ENCODE measurements around the gene MIEN1. TPM values are rescaled to one million over a fixed set of nuclear protein-coding genes. Genes with fewer than 3 reads are reported as not detected.
"Not testable (repeated sequence)": the region's sequence is repeated elsewhere in the genome, so short reads cannot be mapped to it uniquely, and the experiment has no call there.

The MIEN1 gene
- total RNA-seq, 2 experiments from 2014 or later: 30.7 to 33.3 TPM

GRCh38 chr17:39717660-39718059, 12.7 kb downstream of the MIEN1 start:
- Mint-ChIP-seq H3K27me3 (no peaks in the 10 kb centered on the region), H3K4me3 (no peak overlapping the region), H3K27ac (no peak overlapping the region), H3K36me3 (no peaks in the 10 kb centered on the region), H3K4me1 (peaks cover 2% of the 10 kb centered on the region), H3K9me3 (no peaks in the 10 kb centered on the region)
- DNase-seq: no peak

DNA sequence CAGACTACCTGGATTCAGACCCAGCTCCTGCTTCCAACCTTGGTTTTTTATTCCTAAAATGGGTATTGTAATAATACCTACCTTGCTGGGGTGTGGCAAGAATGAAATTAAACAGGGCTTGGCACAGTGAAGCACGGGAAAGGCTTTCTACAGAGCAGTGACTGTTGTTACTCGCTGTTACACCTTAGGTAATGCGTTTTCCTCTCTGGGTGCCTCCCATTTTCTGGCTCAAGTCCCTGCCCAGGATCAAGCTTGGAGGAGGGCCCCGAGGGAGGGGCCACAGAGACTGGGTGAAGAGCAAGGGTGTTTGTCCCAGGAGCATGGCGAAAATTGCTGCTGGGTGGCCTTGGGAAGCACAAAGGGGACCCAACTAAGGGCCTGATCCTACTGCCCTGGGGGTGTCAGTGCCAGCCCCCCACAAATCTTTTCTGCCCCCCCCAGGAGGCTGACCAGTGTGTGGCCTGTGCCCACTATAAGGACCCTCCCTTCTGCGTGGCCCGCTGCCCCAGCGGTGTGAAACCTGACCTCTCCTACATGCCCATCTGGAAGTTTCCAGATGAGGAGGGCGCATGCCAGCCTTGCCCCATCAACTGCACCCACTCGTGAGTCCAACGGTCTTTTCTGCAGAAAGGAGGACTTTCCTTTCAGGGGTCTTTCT, 13.3 kb downstream of the MIEN1 start:
- Mint-ChIP-seq H3K27ac (no peak overlapping the region), H3K36me3 (no peaks in the 10 kb centered on the region), H3K4me1 (peaks cover 2% of the 10 kb centered on the region), H3K4me3 (no peak overlapping the region), H3K9me3 (no peaks in the 10 kb centered on the region), H3K27me3 (no peaks in the 10 kb centered on the region)
- no peak for DNase-seq

DNA sequence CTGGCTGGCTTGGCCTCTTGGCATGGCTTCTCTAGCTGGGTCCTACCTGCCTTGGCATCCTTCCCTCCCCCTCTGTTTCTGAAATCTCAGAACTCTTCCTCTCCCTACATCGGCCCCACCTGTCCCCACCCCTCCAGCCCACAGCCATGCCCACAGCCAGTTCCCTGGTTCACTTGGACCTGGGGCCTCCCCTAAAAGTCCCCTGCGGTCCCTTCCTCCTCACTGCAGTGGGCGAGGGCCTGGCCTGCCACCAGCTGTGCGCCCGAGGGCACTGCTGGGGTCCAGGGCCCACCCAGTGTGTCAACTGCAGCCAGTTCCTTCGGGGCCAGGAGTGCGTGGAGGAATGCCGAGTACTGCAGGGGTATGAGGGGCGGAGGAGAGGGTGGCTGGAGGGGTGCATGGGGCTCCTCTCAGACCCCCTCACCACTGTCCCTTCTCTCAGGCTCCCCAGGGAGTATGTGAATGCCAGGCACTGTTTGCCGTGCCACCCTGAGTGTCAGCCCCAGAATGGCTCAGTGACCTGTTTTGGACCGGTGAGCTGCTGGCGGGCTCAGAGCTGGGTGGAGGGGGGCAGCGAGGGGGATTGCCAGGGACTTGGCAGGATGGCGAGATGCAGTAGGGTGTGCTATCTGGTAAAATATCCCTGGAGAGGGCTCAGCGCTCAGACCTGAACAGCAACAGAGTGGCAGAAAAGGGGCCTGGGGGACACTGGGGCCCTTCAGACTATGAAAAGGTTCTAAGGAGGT, 14.1 kb downstream of the MIEN1 start:
- H3K9me3 Mint-ChIP-seq: no peaks in the 10 kb centered on the region
- H3K36me3 Mint-ChIP-seq: no peaks in the 10 kb centered on the region
- peaks cover 2% of the 10 kb centered on the region for H3K4me1 Mint-ChIP-seq
- H3K27me3 Mint-ChIP-seq: no peaks in the 10 kb centered on the region
- DNase-seq: no peak
- no peak overlapping the region for H3K4me3 Mint-ChIP-seq
- no peak overlapping the region for H3K27ac Mint-ChIP-seq

GRCh38 chr17:39715375-39716072, 14.8 kb downstream of the MIEN1 start:
- H3K27me3 Mint-ChIP-seq: no peaks in the 10 kb centered on the region
- no peaks in the 10 kb centered on the region for H3K9me3 Mint-ChIP-seq
- H3K4me3 Mint-ChIP-seq: no peak overlapping the region
- H3K4me1 Mint-ChIP-seq: peaks cover 2% of the 10 kb centered on the region
- DNase-seq: no peak
- no peak overlapping the region for H3K27ac Mint-ChIP-seq
- H3K36me3 Mint-ChIP-seq: no peaks in the 10 kb centered on the region

GRCh38 chr17:39714234-39714633, 16.1 kb downstream of the MIEN1 start:
- Mint-ChIP-seq H3K4me1 (no peaks in the 10 kb centered on the region), H3K27ac (no peak overlapping the region), H3K27me3 (no peaks in the 10 kb centered on the region), H3K9me3 (no peaks in the 10 kb centered on the region), H3K36me3 (no peaks in the 10 kb centered on the region), H3K4me3 (no peak overlapping the region)
- DNase-seq: no peak

GRCh38 chr17:39711851-39712250, 18.5 kb downstream of the MIEN1 start:
- H3K27ac Mint-ChIP-seq: no peak overlapping the region

GRCh38 chr17:39711071-39711470, 19.3 kb downstream of the MIEN1 start:
- not testable (repeated sequence) for DNase-seq, H3K27ac Mint-ChIP-seq, H3K27me3 Mint-ChIP-seq, H3K36me3 Mint-ChIP-seq, H3K4me3 Mint-ChIP-seq, H3K4me1 Mint-ChIP-seq, H3K9me3 Mint-ChIP-seq

More at GRCh38 chr17:39711851-39712250, 18.5 kb downstream of the MIEN1 start:
- no peaks in the 10 kb centered on the region for H3K9me3 Mint-ChIP-seq
- H3K27me3 Mint-ChIP-seq: no peaks in the 10 kb centered on the region
- H3K36me3 Mint-ChIP-seq: no peaks in the 10 kb centered on the region
- DNase-seq: no peak
- H3K4me3 Mint-ChIP-seq: no peak overlapping the region
- H3K4me1 Mint-ChIP-seq: peaks cover 6% of the 10 kb centered on the region

DNA sequence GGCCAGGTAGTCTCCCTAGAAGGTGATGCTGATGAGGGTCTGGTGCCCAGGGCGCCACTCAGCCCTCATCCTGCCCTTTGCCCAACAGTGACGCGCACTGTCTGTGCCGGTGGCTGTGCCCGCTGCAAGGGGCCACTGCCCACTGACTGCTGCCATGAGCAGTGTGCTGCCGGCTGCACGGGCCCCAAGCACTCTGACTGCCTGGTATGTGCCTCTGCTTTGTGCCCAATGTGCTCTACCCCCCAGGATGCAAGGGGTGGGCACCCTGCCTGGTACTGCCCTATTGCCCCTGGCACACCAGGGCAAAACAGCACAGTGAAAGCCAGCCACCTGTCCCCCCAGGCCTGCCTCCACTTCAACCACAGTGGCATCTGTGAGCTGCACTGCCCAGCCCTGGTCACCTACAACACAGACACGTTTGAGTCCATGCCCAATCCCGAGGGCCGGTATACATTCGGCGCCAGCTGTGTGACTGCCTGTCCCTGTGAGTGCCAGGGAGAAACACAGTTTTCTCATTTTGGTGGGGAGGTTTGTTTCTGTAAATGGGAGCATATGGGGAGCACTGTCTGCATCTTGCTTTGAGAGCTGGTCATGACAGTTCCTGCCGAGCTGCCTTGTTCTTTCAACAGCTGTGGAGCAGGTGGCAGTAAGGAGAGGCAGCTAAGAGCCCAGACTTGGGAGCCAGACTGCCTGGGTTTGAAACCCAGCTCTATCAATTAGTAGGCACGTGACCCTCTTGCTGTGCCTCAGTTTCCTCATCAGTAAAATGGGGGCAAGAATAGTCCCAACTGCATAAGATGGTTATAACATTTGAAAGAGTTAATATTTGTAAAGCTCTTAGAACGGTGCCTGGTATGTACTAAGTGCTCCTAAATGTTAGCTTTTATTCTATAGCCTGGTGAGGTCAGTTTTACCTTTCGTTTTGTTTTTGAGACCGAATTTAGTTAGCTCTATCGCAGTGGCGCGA, 20.1 kb downstream of the MIEN1 start:
- no peaks in the 10 kb centered on the region for H3K9me3 Mint-ChIP-seq
- no peak overlapping the region for H3K27ac Mint-ChIP-seq

GRCh38 chr17:39709319-39709997, 20.9 kb downstream of the MIEN1 start:
- no peaks in the 10 kb centered on the region for H3K36me3 Mint-ChIP-seq
- no peaks in the 10 kb centered on the region for H3K27me3 Mint-ChIP-seq
- H3K9me3 Mint-ChIP-seq: no peaks in the 10 kb centered on the region
- H3K27ac Mint-ChIP-seq: no peak overlapping the region
- H3K4me1 Mint-ChIP-seq: peaks cover 8% of the 10 kb centered on the region
- H3K4me3 Mint-ChIP-seq: no peak overlapping the region
- DNase-seq: no peak

More for the DNA sequence above, 20.1 kb downstream of the MIEN1 start:
- no peak for DNase-seq
- Mint-ChIP-seq H3K4me1 (peaks cover 8% of the 10 kb centered on the region), H3K36me3 (no peaks in the 10 kb centered on the region), H3K4me3 (no peak overlapping the region), H3K27me3 (no peaks in the 10 kb centered on the region)

DNA sequence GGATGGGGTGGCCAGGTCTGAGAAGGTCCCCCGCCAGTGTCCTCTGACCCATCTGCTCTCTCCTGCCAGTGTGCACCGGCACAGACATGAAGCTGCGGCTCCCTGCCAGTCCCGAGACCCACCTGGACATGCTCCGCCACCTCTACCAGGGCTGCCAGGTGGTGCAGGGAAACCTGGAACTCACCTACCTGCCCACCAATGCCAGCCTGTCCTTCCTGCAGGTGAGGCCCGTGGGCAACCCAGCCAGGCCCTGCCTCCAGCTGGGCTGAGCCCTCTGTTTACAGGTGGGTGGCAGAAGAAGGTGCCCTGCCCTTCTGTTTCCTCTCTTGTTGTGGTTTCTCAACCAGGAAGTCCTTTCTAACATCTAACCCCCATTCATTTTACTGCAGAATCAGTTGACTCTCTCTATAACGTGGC, 23.4 kb downstream of the MIEN1 start:
- no peak for DNase-seq
- Mint-ChIP-seq H3K27me3 (peaks cover 6% of the 10 kb centered on the region), H3K4me1 (peaks cover 10% of the 10 kb centered on the region), H3K9me3 (no peaks in the 10 kb centered on the region), H3K27ac (peak overlapping the region; percentile 58), H3K4me3 (no peak overlapping the region), H3K36me3 (no peaks in the 10 kb centered on the region)

- no peak overlapping the region for H3K4me3 Mint-ChIP-seq
- no peak overlapping the region for H3K27ac Mint-ChIP-seq
- H3K27me3 Mint-ChIP-seq: peaks cover 12% of the 10 kb centered on the region
- no peaks in the 10 kb centered on the region for H3K9me3 Mint-ChIP-seq
- DNase-seq: no peak
- H3K4me1 Mint-ChIP-seq: peaks cover 10% of the 10 kb centered on the region
- no peaks in the 10 kb centered on the region for H3K36me3 Mint-ChIP-seq
Measured at GRCh38 chr17:39706383-39706782, 23.9 kb downstream of the MIEN1 start.

DNA sequence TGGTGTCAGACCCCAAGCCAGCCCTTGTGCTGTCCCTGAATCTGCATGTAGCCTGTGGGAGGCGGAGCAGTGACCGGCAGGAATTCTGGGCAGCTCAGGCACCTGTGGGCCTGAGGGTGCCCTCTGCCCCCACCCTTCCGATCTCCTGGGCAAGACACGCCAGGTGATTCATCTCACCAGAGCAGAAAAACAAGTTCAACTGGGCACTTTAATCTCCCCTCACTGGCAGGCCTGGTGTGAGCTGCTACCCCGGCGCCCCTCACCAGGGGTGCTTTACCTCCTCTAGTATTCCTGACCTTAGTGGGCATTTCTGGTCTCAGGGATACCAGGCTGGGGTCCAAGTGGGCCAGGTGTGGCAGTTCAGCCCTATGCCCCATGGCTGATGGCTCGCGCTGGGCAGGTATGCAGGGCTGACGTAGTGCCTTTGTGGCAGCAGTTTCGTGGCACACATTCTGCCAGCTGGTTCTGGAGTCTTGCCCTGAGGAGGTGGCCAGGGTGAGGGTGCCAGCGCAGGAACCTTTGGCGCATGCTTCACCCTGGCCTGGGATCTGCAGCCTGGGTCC, 24.5 kb downstream of the MIEN1 start:
- no peaks in the 10 kb centered on the region for H3K36me3 Mint-ChIP-seq
- H3K4me1 Mint-ChIP-seq: peaks cover 10% of the 10 kb centered on the region
- DNase-seq: no peak
- no peaks in the 10 kb centered on the region for H3K9me3 Mint-ChIP-seq
- no peak overlapping the region for H3K4me3 Mint-ChIP-seq
- H3K27ac Mint-ChIP-seq: no peak overlapping the region
- H3K27me3 Mint-ChIP-seq: peaks cover 17% of the 10 kb centered on the region

DNA sequence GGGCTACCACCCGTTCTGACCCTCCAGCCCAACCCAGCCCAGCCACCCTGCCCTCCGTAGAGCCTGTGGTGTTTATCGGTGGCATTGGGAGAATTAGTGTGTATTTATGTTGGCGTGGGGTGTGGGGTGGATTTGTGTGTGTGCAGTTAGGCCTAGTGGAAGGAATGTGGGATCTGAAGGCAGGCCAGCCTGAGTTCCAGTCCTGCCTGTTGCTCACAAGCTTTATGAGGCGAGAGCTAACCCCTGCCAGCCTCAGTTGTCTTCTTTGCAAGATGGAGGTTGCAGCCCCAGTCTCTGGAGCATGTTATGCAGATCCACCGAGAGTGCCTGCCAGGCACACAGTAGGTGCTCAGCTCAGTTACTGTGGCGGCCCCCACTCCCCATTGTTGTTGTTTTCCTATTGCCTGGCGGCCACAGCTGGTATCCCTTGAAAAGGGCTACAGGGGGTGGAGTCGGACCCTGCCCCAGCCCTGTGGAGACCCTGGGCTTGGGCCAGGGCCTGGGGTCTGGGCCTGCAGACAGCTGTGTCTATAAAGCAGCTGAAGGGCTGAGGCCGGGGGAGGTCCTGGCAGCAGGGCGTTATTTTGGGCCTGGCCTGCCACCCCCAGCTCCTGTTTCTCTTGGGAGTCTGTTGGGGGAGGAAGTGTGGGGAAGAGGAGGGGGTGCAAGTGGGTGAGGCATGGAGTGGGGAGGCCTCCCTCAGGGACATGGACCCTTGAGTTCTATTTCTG, 25.3 kb downstream of the MIEN1 start:
- Mint-ChIP-seq H3K27ac (no peak overlapping the region), H3K4me3 (no peak overlapping the region), H3K36me3 (no peaks in the 10 kb centered on the region), H3K27me3 (peaks cover 22% of the 10 kb centered on the region), H3K9me3 (no peaks in the 10 kb centered on the region), H3K4me1 (peaks cover 10% of the 10 kb centered on the region)
- no peak for DNase-seq
